HG02938 (cell line): ENCODE measurements around the gene PDGFB.

Experiments used
- ATAC-seq: cut with Tn5 transposase; IDR thresholded peaks from one replicate; pipeline ENCODE4 v1.9.1; 2021; ENCODE audit warnings: mild to moderate bottlenecking, moderate library complexity; ENCODE audit not compliant: unreplicated experiment

PDGFB gene

DNA sequence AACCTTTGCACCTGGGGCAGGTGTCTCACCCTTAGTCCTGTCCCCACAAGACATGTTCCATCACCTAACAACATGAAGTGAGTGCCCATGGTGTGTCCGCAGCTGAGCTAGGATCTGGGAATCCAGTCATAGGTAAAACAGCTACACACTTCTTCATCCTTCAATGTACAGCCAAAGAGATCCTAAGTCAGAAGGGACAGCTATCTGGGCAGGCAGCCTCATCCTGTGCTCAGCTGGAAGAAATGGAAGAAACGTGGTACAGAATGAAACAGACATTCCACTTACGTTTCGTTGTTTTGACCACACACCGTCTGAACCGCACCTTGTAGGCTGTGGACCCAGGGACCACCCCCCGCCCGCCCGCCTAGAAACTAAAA is 30.8 kb downstream of the PDGFB start:
- no peak for ATAC-seq

DNA sequence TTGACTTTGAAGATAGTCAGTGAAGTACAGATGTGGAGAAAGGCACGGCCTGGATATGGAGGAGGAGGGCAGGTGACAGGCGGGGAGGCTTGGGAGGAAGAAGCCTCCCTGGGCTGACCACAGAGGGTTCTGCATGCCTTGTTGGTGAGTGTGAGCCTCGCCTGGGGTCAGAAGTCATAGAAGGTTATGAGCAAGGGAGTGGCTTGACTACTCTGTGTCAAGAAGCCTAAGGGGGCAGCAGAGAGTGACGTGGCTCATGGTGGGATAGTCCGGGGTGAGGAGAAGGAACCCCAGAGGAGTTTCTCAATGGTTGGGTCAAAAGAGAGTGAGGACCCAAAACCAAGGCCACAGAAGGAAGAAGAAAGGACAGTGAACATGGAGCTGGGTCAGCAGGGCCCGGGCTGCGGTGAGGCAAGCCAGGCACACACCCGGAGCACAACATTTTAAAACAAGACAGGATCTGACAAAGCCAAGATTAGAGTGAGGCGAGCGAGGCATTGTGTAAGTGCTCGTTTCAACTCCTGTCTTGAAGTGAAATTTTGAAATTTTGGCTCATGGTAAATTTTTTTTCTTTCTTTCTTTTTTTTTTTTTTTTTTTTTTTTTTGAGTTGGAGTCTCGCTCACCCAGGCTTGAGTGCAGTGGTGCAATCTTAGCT is 31.9 kb downstream of the PDGFB start:
- no peak for ATAC-seq

DNA sequence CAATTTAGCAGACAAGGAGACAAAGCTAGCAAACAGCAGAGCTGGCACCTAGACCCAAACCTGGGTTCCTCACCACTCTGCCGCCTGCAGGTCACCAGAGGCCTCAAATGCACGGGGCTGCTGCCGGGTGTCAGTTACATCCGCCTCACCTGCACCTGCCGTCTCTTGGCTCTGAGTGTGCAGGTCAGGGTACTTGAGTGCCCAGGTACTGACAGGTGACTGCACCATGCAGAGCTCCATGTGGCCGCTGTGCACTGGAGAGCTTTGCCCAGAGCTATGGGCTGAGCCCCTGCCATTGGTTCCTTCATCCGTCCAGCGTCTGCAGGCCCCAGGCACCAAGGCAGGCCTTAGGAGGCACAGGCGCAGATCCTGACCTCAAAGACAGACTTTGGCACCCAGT is 35.0 kb downstream of the PDGFB start:
- no peak for ATAC-seq

DNA sequence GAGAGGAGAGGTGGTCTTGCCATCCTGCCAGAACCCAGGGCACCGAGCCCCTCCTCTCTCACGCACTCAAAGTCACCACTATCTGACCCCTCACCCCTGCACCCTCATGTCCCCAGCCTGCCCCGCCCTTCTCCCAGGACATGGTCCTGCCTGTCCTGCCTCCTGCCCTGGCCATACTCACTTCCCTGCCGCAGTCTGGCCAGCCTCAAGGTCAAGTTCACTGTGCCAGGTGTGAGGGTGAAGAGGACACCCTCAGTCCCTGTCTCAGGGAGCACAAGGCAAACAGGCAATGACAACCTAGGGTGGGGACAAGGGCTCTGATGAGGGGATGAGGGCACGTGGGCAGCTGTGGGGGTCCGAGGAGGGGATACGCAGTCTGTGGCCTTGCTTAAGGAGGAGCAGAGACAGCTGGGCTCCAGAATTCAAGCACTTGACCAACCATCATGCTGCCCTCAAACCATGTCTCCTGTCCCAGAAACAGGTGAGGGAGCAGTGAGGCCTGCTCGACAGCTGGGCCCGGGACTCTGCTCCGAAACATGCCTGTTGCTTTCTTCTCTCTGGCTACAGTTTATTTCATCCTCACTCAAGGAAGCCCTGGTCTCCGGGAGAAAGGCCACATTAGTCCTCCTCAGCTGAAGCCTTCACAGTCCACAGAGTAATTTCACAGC is 36.6 kb downstream of the PDGFB start:
- ATAC-seq: no peak

DNA sequence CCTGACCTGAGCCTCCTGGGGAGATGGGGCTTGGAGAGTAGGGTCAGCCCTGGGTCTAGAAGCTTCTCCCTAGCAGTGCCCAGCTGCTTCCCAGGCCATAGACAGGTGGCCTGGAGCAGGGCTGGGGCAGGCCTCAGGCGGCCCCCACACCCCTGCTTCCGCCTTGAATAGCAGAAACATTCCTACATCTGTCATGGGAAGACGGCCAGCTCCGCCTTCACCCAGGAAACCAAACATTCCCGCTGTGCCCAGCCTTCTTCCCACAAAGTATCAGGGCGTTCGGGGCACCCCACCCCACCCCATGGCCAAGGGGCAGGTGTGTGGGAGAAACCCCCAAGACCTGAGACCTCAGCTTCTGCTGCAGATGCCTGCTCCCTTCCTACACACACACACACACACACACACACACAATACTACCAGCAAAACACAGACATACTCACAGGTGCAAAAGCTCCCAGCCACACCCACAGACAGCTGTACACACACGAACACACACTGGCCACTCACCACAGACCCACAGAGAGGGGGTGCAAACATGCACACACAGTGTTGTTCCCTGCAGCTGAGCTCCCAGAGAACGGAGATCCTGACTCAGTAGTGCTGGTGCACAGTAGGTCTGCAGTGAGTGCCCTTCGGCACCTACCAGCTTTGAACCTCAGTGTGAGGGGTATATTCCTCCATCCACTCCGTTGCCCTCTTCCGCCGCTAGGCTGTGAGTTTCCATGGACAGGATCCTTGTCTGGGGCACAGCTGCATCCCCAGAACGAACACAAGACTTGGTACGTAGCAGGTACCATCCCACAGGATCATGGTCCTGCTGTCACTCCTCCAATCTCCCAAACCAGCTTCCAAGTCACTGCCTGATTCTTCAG is 37.4 kb downstream of the PDGFB start:
- no peak for ATAC-seq

DNA sequence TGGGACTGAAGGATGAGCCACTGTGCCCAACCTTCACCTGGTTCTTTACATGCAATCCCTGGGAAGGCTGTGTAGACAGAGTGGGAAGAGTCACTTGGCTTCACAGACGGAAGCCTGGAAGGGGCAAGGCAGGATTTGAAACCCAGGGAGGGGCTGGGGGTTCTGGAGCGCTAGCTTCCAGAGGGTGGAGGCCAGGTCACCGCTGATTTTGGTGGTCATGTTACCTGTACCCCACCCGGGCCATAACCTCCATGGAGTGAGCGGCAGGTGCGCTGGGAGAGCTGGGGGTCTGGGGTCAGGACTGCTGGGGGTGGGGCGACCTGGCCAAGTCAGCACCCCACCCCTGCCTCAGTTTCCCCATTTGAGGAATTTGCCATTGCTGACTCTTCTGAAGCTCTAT is 38.3 kb downstream of the PDGFB start:
- ATAC-seq: no peak

DNA sequence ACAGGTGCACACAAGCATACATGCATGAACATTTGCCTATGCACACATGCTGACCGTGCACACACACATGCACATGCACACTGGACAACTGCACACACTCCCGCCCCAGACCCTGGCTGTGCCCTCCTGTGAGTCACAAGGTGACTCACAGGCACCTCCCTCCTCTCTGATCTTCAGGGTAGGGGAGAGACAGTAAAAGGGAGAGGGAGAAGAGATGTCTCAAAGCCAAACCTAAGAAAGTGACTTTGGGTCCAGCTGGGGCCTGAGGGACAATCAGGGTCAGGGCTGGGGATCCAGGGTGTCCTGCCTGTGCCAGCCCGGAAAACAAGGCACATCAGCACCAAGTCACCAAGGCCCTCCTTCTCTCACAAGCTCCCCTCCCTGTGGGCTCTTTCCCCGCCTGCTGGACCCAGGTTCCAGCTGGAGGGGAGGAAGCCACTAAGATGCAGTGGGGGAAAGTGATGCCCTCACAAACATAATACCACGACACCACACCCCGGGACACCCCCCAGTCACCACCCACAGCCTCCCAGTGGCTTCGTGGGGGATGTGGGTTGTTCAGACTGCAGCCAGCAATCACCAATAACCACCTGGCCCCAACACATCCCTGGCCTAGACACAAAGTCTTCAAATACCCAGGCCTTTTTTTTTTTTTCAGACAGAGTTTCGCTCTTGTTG is 39.3 kb downstream of the PDGFB start:
- no peak for ATAC-seq

DNA sequence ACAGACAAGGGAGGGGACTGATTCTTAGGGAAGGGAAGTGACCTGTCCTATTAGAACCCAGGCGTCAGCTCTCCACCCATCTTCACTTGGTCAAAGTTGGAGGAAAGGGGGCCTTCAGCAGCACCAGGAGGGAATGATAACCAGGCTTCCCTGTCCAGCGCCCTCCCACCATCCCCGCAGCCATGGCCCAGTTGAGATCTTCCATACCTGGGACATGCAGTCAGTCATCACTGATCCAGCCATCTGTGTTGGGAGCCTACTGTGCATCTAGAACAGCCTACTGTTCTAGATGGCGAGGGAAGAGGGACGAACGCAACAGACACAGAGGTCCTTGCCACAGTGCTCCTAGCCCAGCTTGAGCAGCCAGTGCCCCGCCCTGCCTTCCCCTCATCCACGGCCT is 40.6 kb downstream of the PDGFB start:
- ATAC-seq: no peak

DNA sequence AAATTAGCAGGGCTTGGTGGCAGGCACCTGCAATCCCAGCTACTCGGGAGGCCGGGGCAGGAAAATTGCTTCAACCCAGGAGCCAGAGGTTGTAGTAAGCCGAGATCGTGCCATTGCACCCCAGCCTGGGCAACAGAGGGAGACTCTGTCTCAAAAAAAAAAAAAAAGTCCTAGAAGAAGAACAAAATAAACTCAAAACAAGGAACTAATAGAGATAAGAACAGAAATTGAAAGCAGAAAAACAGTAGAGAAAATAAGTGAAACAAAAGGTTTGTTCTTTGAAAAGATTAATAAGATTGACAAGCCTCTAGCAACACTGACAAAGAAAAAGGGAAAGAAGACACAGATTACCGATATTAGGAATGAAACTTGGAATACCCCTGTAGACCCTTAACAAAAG is 47.2 kb downstream of the PDGFB start:
- ATAC-seq: no peak

DNA sequence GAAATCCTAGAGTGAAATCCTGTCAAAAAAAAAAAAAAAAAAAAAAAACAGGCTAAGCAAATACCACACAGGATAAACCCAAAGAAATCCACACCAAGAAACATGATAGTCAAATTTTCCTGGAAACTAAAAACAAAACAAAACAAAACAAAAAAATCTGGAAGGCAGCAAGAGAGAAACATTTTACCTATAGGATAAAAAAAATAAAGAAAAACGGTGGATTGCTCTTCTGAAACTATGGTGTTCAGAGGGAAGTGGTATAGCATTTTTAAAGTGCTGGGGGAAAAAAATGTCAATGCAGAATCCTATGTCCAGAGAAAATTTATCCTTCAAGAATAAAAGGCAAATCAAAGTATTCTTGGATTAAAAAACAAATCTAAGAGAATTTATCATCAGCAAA is 50.7 kb downstream of the PDGFB start:
- no peak for ATAC-seq

DNA sequence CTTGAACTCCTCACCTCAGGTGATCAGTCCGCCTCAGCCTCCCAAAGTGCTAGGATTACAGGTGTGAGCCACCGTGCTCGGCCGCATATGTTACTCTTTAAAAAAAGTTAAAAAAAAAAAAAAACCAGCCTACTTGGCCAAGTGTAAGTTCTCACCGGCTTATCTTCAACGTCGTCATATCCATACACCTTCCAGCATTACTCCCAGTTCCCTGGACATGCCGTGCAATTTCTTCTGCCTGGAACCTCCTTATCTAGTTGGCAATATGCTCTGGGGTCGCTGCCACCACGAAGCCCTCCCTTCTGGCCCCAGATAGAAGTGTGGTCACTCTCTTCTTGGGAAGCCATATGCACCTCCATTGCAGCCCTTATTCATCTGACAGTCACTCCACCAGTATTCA is 56.0 kb downstream of the PDGFB start:
- ATAC-seq: no peak

DNA sequence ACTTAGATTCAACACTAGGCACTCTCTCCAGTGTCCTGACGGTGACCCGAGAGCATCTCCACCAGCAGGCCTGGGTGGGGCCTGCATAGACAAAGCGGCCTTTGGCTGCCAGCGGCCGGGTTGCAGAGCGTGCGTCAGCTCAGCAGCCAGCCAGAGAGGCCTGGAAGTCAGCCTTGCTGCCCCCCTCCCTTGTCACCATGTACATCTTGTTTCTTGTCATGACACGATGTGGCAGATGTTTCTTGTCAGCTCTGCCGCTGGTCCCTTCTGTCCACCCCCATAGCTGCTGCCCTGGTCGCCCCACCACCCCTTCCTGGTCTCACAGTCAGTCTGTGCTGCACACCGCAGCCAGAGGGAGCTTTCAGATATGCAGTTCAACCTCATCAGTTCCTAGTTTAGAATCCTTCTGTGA is 59.2 kb downstream of the PDGFB start:
- no peak for ATAC-seq

DNA sequence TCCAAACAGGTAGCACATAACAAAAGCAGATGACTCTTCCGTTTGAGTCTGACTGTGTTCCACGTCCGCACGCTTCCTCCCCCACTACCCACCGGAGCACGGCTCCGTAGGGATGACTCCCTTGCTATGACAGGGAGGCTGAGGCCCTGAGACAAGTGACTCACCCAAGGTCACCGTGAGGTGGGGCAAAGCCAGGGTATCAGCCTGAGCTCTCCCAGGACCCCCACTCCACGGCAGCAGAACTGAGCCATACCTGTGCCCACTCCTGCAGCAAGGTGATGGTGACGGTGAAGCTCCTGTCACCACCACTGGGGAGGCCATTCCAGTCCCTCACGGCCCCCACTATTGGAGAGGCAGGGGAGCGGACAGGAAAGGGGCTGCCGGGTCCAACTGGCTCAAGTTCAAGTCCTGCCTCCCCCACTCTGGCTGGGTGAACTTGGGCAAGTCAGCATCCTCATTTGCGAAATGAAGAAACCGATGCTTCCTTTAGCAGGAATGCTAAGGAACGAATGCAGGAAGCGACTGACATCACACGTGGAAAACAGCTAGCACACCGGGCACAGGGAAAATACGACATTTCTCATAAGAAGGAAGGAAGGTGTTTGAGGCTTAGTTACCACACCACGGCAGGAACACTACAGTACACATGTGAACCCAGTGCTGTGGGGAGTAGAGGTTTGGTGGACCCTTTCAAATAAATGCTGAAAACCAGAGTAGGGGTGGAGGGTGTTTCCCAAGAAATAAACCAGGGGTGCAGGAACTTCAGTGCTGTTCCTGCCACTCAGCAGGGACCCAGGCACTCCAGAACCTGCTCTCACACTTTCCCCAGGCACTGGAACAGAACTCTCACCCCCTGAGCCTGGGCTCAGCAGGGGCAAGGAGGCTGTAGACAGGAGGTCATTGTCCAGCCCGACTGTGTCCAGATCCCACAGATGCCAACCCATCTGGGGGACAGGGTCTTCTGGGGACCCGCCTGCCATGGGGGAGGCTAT is 59.9 kb downstream of the PDGFB start:
- no peak for ATAC-seq

DNA sequence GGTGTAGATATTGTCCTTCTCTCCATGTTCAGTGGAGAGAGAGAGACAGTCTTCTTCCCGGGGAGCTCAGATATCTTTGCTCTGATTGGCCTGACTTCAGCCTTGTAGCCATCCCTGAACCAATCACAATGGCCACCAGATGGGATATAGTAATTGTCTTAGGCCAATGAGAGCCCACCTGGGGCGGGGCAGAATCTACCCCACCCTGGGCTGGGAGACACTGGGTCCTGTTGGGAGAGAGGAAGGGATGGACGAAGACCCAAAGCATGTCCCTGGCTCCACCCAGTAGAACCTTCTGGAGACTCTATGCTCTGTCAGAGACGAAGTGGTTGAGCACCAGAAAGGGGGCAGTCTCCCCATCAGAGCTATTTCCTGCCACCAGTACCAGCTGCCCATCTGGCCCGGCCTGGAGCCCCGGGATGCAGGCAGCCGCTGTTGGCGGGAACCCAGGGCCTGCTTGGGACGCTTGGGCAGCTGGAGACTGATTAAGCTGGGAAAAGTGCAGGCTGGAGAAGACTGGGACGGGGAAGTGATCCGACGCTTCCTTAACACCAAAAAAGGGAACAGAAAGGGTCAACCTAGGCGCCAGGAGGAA is 60.7 kb downstream of the PDGFB start:
- ATAC-seq: no peak

DNA sequence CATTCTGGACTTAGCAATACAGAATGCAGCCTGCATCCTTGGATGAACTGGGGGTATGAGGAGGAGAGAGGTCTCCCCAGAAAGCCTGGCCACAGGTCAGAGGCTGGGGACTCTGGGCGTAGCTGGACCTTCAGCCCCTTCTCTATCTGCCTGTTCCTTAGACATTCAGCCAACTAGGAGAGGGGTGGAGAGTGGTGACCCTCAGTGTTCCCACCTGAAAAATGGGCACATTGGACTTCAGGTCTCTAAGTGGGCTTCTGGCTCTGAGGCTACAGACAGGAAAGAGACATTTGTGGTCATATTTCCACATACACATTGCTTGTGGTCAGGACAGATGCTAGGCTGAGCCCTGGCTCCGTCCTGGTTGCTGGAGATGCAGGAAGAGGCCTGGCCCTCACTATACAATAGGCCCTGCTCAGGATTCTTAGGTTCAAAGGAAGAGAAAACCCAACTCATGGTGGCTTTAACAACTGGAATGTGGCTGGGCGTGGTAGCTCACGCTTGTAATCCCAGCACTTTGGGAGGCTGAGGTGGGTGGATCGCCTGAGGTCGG is 62.2 kb downstream of the PDGFB start:
- ATAC-seq: no peak

DNA sequence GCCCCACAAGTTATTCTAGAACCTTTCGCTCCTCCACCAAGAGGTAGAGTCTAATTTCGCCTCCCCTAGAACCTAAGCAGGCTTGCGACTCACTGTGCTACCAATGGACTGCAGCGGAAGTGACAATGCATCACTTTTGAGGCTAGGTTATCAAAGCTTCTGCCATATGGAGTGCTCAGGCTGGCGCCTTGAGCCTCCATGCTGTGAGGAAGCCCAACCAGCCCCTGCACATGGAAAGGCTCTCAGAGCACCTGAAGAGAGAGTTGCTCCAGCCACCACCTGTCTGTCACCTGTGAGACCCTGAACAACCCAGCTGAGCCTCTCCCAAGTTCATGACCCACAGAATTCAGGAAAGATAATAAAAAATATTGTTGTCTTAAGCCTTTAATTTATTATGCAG is 63.0 kb downstream of the PDGFB start:
- ATAC-seq: no peak

DNA sequence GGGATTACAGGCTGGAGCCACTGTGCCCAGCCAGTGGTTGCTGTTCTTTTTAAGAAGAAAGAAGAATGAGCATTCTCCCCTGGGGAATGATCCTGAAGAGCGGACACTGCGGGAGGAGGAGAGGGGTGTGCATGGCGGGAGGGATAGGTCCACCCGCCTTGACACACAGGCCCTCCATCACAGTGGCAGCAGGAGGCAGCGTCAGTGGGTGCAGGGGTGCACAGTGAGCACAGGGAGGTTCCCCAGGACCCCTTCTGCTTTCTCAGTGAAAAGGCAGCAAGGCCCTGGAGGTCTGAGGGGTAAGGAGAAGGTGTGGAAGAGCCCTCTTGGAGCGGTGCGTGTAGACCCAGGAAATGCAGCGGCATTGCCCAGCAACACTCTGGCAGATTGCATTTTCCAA is 63.4 kb downstream of the PDGFB start:
- no peak for ATAC-seq

DNA sequence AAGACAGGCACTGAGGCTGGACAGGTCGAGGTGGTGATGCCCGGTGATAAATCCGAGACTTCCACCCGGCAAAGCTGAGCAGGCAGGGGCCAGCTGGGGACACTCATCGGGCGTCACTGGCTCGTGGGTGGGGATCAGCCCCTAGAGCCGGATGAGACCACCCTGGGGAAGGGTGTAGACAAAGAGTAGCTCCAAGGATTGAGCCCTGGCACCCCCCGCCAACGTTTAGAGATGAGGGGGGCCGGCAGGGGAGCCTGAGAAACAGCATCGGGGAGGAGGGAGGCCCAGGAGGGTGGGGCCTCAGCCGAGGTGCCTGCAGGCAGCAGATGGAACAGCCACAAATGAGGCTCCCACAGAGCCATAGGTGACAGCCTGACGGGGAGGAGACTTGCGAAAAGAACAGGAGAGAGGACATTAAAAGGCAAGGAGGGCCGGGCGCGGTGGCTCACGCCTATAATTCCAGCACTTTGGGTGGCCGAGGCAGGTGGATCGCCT is 64.9 kb downstream of the PDGFB start:
- no peak for ATAC-seq

DNA sequence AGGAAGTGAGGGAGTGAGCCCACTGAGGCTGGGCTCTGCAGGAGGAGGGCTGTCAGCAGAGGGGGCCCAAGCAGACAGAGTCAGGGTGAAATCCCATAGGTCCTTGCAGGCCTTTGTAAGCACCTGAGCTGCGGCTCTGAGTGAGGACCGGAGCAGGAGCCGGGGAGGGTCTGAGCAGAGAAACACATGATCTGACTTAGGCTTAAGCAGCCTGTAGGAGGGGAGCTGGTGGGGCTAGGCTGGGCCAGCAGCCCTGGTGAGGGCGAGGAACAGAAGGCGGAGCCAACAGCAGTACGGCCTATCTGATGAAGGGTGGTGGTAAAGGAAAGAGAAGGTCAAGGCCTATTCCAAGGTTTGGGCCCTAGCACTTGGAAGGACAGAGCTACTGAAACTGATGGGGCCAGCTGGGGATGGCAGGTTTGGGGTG is 65.4 kb downstream of the PDGFB start:
- no peak for ATAC-seq
